ENCODE results near the gene CKLF. TPM values are rescaled to one million over a fixed set of nuclear protein-coding genes. Genes with fewer than 3 reads are reported as not detected.

The CKLF gene
- total RNA-seq, 6 experiments from 2014 or later, result 44.7 to 61.4 (median 56.8) TPM

DNA sequence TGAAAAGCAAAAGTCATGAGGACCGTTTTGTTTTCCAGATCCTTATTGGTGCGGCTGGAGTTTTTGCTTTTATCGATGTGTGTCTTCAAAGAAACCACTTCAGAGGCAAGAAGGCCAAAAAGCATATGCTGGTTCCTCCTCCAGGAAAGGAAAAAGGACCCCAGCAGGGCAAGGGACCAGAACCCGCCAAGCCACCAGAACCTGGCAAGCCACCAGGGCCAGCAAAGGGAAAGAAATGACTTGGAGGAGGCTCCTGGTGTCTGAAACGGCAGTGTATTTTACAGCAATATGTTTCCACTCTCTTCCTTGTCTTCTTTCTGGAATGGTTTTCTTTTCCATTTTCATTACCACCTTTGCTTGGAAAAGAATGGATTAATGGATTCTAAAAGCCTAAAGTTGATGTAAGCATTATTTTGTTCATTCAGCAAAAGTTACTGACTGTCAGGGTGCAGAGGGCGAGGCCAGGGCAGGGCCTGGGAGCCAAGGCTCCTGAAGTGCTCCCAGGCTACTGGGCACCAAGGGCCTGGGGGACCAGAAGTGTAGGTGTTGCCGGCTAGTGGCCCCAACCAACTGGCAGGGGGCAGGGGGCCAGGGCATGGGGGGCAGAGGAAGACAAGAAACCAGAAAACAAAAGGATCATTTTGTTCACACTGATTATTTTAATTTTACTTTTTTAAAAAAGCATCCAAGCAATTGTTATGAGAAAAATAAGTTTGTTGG lies 35.7 kb downstream of the CKLF start:
- DNase-seq, result no peak

DNA sequence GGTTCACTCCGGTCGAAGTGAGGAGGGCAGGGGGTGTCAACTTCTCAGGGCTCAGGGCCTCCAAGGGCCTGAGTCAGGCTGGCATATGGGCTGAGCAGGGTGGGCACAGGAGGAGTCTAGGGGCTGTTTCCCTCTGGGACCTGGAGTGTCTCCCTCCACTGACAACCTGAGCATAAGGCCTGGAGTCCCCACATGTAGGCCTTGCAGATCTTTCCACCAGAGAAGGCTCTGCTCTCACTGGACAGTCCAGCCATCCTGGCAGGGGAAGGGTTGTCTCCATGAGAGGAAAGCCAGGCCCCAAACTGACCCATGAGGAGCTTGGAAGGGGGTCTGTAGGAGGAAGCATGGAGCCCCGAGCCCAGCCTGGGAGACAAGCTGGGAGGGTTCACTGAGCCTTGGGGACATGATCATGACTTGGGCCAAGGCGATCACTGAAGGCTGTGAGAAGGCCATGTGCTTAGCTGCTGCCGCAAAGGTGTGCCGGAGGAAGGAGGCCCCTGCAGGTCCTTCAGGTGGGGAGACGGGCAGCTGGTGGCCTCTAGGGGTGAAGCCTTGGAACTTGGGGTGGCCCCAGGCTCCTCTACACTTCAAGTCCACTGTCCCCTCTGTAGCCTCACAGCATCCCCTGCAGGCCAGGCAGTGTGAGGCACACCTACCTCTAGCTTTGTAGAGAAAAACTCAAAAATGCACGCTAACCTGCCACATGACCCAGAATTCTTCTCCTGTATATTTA lies 36.8 kb downstream of the CKLF start:
- DNase-seq, result peak; percentile 38
- no peaks in the 10 kb centered on the region for H3K36me3 Mint-ChIP-seq (ENCODE audit: low read depth)

More for the DNA sequence above, 35.7 kb downstream of the CKLF start:
- Mint-ChIP-seq H3K27me3 (ENCODE audit: insufficient read depth) (peaks cover 12% of the 10 kb centered on the region), H3K36me3 (ENCODE audit: low read depth) (no peaks in the 10 kb centered on the region), H3K27ac (no peak overlapping the region), H3K9me3 (no peaks in the 10 kb centered on the region), H3K4me1 (ENCODE audit: low read depth) (no peaks in the 10 kb centered on the region), H3K4me3 (no peak overlapping the region)
- TF ChIP-seq, protein P1, sequence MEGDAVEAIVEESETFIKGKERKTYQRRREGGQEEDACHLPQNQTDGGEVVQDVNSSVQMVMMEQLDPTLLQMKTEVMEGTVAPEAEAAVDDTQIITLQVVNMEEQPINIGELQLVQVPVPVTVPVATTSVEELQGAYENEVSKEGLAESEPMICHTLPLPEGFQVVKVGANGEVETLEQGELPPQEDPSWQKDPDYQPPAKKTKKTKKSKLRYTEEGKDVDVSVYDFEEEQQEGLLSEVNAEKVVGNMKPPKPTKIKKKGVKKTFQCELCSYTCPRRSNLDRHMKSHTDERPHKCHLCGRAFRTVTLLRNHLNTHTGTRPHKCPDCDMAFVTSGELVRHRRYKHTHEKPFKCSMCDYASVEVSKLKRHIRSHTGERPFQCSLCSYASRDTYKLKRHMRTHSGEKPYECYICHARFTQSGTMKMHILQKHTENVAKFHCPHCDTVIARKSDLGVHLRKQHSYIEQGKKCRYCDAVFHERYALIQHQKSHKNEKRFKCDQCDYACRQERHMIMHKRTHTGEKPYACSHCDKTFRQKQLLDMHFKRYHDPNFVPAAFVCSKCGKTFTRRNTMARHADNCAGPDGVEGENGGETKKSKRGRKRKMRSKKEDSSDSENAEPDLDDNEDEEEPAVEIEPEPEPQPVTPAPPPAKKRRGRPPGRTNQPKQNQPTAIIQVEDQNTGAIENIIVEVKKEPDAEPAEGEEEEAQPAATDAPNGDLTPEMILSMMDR (IDR thresholded peaks at IDR 0.05), result no peak

DNA sequence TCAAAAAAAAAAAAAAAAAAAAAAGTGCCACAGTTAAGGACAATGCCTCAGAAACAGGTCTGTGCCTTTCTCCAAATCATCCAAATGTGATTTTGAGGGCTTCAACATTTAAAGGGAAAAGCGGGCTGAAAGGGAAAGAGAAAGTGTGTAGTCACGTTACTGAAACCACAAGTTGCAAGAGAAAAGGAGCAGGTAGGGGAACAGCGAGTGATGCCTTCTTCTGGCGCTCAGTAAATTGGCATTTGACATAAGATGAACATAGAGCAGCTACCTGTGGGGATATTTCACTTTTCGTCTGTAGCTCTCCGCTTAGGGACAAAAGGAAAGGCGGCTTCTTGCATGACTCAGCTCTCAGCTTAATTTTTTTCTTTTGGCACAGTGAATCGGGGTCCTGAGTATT lies 37.9 kb downstream of the CKLF start:
- no peak for DNase-seq
- H3K27ac Mint-ChIP-seq, result no peak overlapping the region
- TF ChIP-seq, protein P1 (IDR thresholded peaks at IDR 0.05), result no peak
- no peak overlapping the region for H3K4me3 Mint-ChIP-seq
- no peaks in the 10 kb centered on the region for H3K4me1 Mint-ChIP-seq (ENCODE audit: low read depth)
- 0 out of 2 replicates have a peak, but pooled peaks cover 3% of the 10 kb centered on the region for H3K9me3 Mint-ChIP-seq
- H3K27me3 Mint-ChIP-seq (ENCODE audit: insufficient read depth), result peaks cover 28% of the 10 kb centered on the region
- no peaks in the 10 kb centered on the region for H3K36me3 Mint-ChIP-seq (ENCODE audit: low read depth)

More for the DNA sequence above, 36.8 kb downstream of the CKLF start:
- Mint-ChIP-seq H3K27ac (no peak overlapping the region), H3K4me3 (no peak overlapping the region), H3K4me1 (ENCODE audit: low read depth) (no peaks in the 10 kb centered on the region), H3K27me3 (ENCODE audit: insufficient read depth) (peaks cover 22% of the 10 kb centered on the region), H3K9me3 (0 out of 2 replicates have a peak, but pooled peaks cover 3% of the 10 kb centered on the region)
- TF ChIP-seq, protein P1 (IDR thresholded peaks at IDR 0.05), result peak; percentile 80

DNA sequence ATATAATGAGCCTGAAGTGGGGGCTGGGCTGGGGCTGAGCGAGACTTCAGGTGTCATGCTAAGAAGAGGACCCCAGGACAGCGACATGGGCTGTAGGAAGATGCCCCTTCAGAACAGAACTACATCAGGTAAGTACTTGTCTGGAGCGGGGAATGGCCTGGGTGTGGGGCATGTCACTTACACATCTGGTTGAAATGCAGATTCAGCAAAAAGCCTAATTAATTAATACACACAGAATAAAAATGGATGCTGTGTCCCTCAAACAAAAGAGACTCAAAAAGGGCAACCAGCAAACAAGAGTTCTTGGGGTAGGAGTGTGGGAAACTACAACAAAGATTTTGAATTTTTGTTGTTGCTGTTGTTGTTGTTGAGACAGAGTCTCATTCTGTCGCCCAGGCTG lies 38.6 kb downstream of the CKLF start:
- no peaks in the 10 kb centered on the region for H3K4me1 Mint-ChIP-seq (ENCODE audit: low read depth)
- DNase-seq, result no peak
- H3K36me3 Mint-ChIP-seq (ENCODE audit: low read depth), result no peaks in the 10 kb centered on the region
- 0 out of 2 replicates have a peak, but pooled peaks cover 3% of the 10 kb centered on the region for H3K9me3 Mint-ChIP-seq
- TF ChIP-seq, protein P1 (IDR thresholded peaks at IDR 0.05), result no peak
- peaks cover 30% of the 10 kb centered on the region for H3K27me3 Mint-ChIP-seq (ENCODE audit: insufficient read depth)
- H3K27ac Mint-ChIP-seq, result no peak overlapping the region
- no peak overlapping the region for H3K4me3 Mint-ChIP-seq

DNA sequence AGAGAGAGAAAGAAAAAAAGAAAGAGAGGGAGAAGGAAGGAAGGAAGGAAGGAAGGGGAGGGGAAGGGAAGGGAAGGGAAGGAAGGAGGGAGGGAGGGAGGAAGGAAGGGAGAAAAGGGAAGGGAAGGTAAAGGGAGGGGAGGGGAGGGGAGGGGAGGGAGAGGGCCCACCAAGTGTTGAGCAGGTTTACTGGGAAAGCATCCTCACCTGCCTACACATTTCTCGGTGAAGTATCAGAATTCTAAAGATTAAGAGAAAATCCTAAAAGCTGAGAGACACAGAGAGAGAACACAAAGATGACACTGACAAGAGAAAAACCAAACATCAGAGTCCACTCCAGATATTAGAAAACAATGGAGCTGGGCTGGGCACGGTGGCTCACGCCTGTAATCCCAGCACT lies 39.9 kb downstream of the CKLF start:
- no peak overlapping the region for H3K27ac Mint-ChIP-seq

More for the DNA sequence above, 39.9 kb downstream of the CKLF start:
- Mint-ChIP-seq H3K36me3 (ENCODE audit: low read depth) (no peaks in the 10 kb centered on the region), H3K4me3 (no peak overlapping the region), H3K27me3 (ENCODE audit: insufficient read depth) (peaks cover 33% of the 10 kb centered on the region), H3K9me3 (0 out of 2 replicates have a peak, but pooled peaks cover 3% of the 10 kb centered on the region), H3K4me1 (ENCODE audit: low read depth) (no peaks in the 10 kb centered on the region)
- DNase-seq, result no peak
- TF ChIP-seq, protein P1 (IDR thresholded peaks at IDR 0.05), result no peak
